ENCODE results near the gene CCDC88C. TPM values are rescaled to one million over a fixed set of nuclear protein-coding genes. Genes with fewer than 3 reads are reported as not detected.

Gene CCDC88C
- total RNA-seq, 4 donors from 2014 or later, result 1.1 to 2.7 (median 2.1) TPM

DNA sequence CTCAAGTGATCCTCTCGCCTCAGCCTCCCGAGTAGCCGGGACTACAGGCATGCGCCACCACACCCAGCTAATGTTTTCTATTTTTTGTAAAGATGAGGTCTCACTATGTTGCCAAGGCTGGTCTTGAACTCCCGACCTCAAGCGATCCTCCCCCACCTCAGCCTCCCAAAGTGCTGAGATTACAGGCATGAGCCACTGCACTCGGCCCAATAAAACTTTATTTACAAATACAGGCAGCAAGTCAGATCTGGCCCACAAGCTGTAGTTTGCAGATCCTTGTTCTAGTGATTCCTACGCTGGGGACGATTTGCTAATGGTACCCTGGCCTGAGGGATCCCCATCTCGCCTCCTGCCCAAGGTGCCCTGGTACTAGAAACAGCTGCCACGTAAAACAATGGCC, 74.6 kb downstream of the CCDC88C start:
- TF ChIP-seq POLR2A (IDR thresholded peaks at IDR 0.05), result no peak
- TF ChIP-seq, protein P1, sequence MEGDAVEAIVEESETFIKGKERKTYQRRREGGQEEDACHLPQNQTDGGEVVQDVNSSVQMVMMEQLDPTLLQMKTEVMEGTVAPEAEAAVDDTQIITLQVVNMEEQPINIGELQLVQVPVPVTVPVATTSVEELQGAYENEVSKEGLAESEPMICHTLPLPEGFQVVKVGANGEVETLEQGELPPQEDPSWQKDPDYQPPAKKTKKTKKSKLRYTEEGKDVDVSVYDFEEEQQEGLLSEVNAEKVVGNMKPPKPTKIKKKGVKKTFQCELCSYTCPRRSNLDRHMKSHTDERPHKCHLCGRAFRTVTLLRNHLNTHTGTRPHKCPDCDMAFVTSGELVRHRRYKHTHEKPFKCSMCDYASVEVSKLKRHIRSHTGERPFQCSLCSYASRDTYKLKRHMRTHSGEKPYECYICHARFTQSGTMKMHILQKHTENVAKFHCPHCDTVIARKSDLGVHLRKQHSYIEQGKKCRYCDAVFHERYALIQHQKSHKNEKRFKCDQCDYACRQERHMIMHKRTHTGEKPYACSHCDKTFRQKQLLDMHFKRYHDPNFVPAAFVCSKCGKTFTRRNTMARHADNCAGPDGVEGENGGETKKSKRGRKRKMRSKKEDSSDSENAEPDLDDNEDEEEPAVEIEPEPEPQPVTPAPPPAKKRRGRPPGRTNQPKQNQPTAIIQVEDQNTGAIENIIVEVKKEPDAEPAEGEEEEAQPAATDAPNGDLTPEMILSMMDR (IDR thresholded peaks at IDR 0.05 in 4 of 5, conservative IDR thresholded peaks at IDR 0.05 in 1 of 5), result no peak
- in situ Hi-C loops (cut with MboI; ENCODE audit: low sequenced_read_pairs in 4 of 4) (no loop called here), intact Hi-C loops (cut with DNase I; ENCODE audit: low total_unique reads) (no loop called here)
- DNase-seq, result no peak
- Histone ChIP-seq H3K27ac (no peak overlapping the region), H3K9me3 (no peaks in the 10 kb centered on the region), H3K4me3 (no peak overlapping the region), H3K36me3 (no peaks in the 10 kb centered on the region), H3K27me3 (no peaks in the 10 kb centered on the region), H3K4me1 (no peaks in the 10 kb centered on the region)
- no peak for ATAC-seq

DNA sequence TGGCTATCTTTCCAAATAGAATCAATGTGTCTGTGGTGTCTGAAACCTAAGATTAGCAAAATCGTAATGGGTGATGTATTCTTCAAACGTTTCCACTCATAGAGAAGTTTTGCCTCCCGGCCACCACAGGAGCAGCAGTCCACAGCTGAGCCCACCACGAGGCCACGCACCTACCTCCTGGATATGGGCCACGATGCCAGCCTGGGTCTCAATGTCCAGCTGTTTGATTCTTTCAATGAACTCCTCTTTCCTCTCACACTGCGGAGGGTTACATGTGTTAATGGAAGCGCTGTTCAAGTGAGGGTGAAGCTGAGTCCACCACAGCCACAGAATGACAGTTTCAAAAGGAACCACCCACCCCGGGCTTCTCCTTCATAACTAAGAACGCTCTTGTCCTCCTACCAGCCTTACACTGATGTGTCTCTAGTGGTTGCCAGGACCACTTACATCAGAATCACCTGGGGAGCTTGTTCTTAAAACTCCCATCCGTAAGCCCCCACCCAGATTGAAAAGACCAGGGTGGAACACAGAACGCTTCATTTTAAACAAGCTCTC, 75.3 kb downstream of the CCDC88C start:
- in situ Hi-C loops (cut with MboI; ENCODE audit: low sequenced_read_pairs in 4 of 4), result no loop called here
- Histone ChIP-seq H3K4me1 (no peaks in the 10 kb centered on the region), H3K36me3 (no peaks in the 10 kb centered on the region), H3K9me3 (no peaks in the 10 kb centered on the region), H3K27me3 (no peaks in the 10 kb centered on the region), H3K4me3 (no peak overlapping the region), H3K27ac (no peak overlapping the region)
- TF ChIP-seq POLR2A (IDR thresholded peaks at IDR 0.05), result no peak
- TF ChIP-seq, protein P1 (IDR thresholded peaks at IDR 0.05 in 4 of 5, conservative IDR thresholded peaks at IDR 0.05 in 1 of 5), result no peak
- intact Hi-C loops (cut with DNase I; ENCODE audit: low total_unique reads), result no loop called here
- DNase-seq, result no peak
- no peak for ATAC-seq

DNA sequence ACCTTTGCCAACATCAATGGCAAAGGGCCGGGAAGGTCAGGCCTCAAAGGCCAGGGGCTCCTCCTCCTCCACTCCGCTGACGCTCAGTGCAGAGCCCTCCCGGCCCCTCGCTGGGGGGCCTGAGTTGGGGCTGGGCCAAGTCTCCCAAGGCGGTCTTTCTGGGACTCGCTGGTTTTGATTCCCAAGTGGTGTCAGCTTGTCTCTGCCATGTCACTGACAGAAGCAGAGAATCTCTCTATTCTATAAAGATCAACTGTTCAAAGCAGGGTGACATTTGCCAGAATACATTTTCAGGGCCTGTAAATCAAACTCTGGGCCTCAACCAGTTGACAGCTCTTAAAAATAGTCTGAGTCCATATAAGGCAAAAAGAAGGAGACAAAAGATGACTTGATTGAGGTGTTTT, 75.9 kb downstream of the CCDC88C start:
- Histone ChIP-seq H3K9me3 (no peaks in the 10 kb centered on the region), H3K36me3 (no peaks in the 10 kb centered on the region), H3K4me3 (no peak overlapping the region), H3K27ac (no peak overlapping the region), H3K4me1 (no peaks in the 10 kb centered on the region), H3K27me3 (no peaks in the 10 kb centered on the region)
- in situ Hi-C loops (cut with MboI; ENCODE audit: low sequenced_read_pairs in 4 of 4), result no loop called here
- TF ChIP-seq, protein P1 (IDR thresholded peaks at IDR 0.05 in 4 of 5, conservative IDR thresholded peaks at IDR 0.05 in 1 of 5), result no peak
- TF ChIP-seq POLR2A (IDR thresholded peaks at IDR 0.05), result no peak
- ATAC-seq (no peak), DNase-seq (no peak)
- intact Hi-C loops (cut with DNase I; ENCODE audit: low total_unique reads), result no loop called here

DNA sequence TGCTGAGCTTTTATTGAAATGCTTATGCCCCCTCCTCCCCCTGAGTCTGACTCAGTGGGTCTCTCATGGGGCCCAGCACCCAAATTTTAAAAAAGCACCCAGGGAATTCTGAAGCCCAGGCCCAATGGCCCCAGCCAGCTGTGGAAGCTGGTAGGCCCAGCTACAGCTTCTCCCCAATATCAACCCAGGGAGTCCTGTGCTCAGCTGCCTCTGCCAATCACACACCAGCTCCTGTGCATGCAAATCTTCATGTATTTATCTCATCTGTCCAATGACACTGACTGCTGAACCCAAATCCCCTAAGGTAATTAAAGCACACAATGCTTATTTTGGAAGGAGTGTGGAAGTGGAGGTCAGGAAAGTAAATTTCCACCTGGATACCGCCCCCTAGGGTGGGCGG, 76.3 kb downstream of the CCDC88C start:
- in situ Hi-C loops (cut with MboI; ENCODE audit: low sequenced_read_pairs in 4 of 4), result no loop called here
- no peak for ATAC-seq

More for the DNA sequence above, 76.3 kb downstream of the CCDC88C start:
- H3K27me3 ChIP-seq, result no peaks in the 10 kb centered on the region
- no peaks in the 10 kb centered on the region for H3K4me1 ChIP-seq
- no peak for TF ChIP-seq POLR2A (IDR thresholded peaks at IDR 0.05)
- TF ChIP-seq, protein P1 (IDR thresholded peaks at IDR 0.05 in 4 of 5, conservative IDR thresholded peaks at IDR 0.05 in 1 of 5), result no peak
- H3K9me3 ChIP-seq, result no peaks in the 10 kb centered on the region
- H3K36me3 ChIP-seq, result no peaks in the 10 kb centered on the region
- DNase-seq, result no peak
- H3K27ac ChIP-seq, result no peak overlapping the region
- intact Hi-C loops (cut with DNase I; ENCODE audit: low total_unique reads), result no loop called here
- H3K4me3 ChIP-seq, result no peak overlapping the region
